ENCODE data around the gene SPTLC1.
A peak's percentile ranks its signal among the peaks of the same experiment; 100 is the strongest.
"Not testable (repeated sequence)": the region's sequence is repeated elsewhere in the genome, so short reads cannot be mapped to it uniquely, and the experiment has no call there.

Gene SPTLC1

GRCh38 chr9:92140074-92140753 is 25.0 kb upstream of the SPTLC1 start:
- POLR2A ChIA-PET = no interaction called here
- DNase-seq (ENCODE audit: extremely low spot score) = peak; percentile 82
- TF ChIP-seq FOXM1 (IDR thresholded peaks at IDR 0.05; ENCODE audit: borderline replicate concordance) (no peak), TARDBP (IDR thresholded peaks at IDR 0.05) (no peak), L3MBTL2 (conservative IDR thresholded peaks at IDR 0.05) (peak; percentile 58), CTBP1 (IDR thresholded peaks at IDR 0.05; ENCODE audit: borderline replicate concordance) (no peak), ARNT (IDR thresholded peaks at IDR 0.05) (no peak), ZNF384 (IDR thresholded peaks at IDR 0.05) (no peak), SUZ12 (IDR thresholded peaks at IDR 0.05) (no peak)
- CTCF ChIA-PET = interaction anchor here (0.5 to 2.4 kb wide), 17 partner anchors 7 to 650 kb away, joined by 3 to 12 read pairs (median 3); no protein-coding TSS in a partner anchor

- CTCF ChIA-PET = interaction anchor here (0.6 to 2.4 kb wide), 12 partner anchors 9 to 652 kb away, joined by 3 to 12 read pairs (median 4); no protein-coding TSS in a partner anchor
- POLR2A ChIA-PET; DNase-seq (ENCODE audit: extremely low spot score): not testable (repeated sequence)
These were observed 23.8 kb upstream of the SPTLC1 start for GRCh38 chr9:92138960-92139540.

- CTCF ChIA-PET = interaction anchor here (0.6 to 2.4 kb wide), 12 partner anchors 9 to 652 kb away, joined by 3 to 12 read pairs (median 3); no protein-coding TSS in a partner anchor
- TF ChIP-seq NFRKB (IDR thresholded peaks at IDR 0.05) (no peak), FOXK2 (IDR thresholded peaks at IDR 0.05) (no peak), L3MBTL2 (conservative IDR thresholded peaks at IDR 0.05) (no peak), PKNOX1 (IDR thresholded peaks at IDR 0.05) (no peak), CTBP1 (IDR thresholded peaks at IDR 0.05; ENCODE audit: borderline replicate concordance) (no peak), ARNT (IDR thresholded peaks at IDR 0.05) (no peak), SUZ12 (IDR thresholded peaks at IDR 0.05) (no peak), TARDBP (IDR thresholded peaks at IDR 0.05) (no peak), ELF4 (IDR thresholded peaks at IDR 0.05) (no peak), FOXA1 (IDR thresholded peaks at IDR 0.05) (no peak), LEF1 (IDR thresholded peaks at IDR 0.05; ENCODE audit: borderline replicate concordance) (no peak), BHLHE40 (IDR thresholded peaks at IDR 0.05; ENCODE audit: borderline replicate concordance) (no peak), SP1 (IDR thresholded peaks at IDR 0.05) (no peak), FOXM1 (IDR thresholded peaks at IDR 0.05; ENCODE audit: borderline replicate concordance) (no peak), ZNF384 (IDR thresholded peaks at IDR 0.05) (no peak), HDGF (IDR thresholded peaks at IDR 0.05; ENCODE audit: borderline replicate concordance) (no peak)
- POLR2A ChIA-PET = no interaction called here
- peak; percentile 67 for DNase-seq (ENCODE audit: extremely low spot score)
These were observed 23.1 kb upstream of the SPTLC1 start for GRCh38 chr9:92138157-92138959.

- CTCF ChIA-PET = interaction anchor here (1.0 kb wide), 1 partner anchor 13 kb away, joined by 3 read pairs; no protein-coding TSS in a partner anchor
- no peak for TF ChIP-seq FOXM1 (IDR thresholded peaks at IDR 0.05; ENCODE audit: borderline replicate concordance)
- no peak for TF ChIP-seq ZNF384 (IDR thresholded peaks at IDR 0.05)
- TF ChIP-seq SP1 (IDR thresholded peaks at IDR 0.05) = no peak
- no peak for TF ChIP-seq CTBP1 (IDR thresholded peaks at IDR 0.05; ENCODE audit: borderline replicate concordance)
- TF ChIP-seq ARNT (IDR thresholded peaks at IDR 0.05) = no peak
- TF ChIP-seq TARDBP (IDR thresholded peaks at IDR 0.05) = no peak
- no peak for DNase-seq (ENCODE audit: extremely low spot score)
- POLR2A ChIA-PET = no interaction called here
These were observed 21.1 kb upstream of the SPTLC1 start for GRCh38 chr9:92136184-92136858.

- no peak for DNase-seq (ENCODE audit: extremely low spot score)
- CTCF ChIA-PET = interaction anchor here (0.6 kb wide), 1 partner anchor 467 kb away, joined by 4 read pairs; no protein-coding TSS in a partner anchor
- TF ChIP-seq SP1 (IDR thresholded peaks at IDR 0.05) (no peak), L3MBTL2 (conservative IDR thresholded peaks at IDR 0.05) (no peak), BHLHE40 (IDR thresholded peaks at IDR 0.05; ENCODE audit: borderline replicate concordance) (no peak)
- POLR2A ChIA-PET = no interaction called here
These were observed 20.4 kb upstream of the SPTLC1 start for GRCh38 chr9:92135576-92135975.

- POLR2A ChIA-PET = no interaction called here
These were observed 18.9 kb upstream of the SPTLC1 start for GRCh38 chr9:92133949-92134604.

GRCh38 chr9:92132913-92133312 is 17.7 kb upstream of the SPTLC1 start:
- CTCF ChIA-PET; DNase-seq (ENCODE audit: extremely low spot score); POLR2A ChIA-PET: not testable (repeated sequence)

More at GRCh38 chr9:92133949-92134604, 18.9 kb upstream of the SPTLC1 start:
- TF ChIP-seq TARDBP (IDR thresholded peaks at IDR 0.05) (no peak), SUZ12 (IDR thresholded peaks at IDR 0.05) (no peak), ZNF384 (IDR thresholded peaks at IDR 0.05) (no peak), FOXK2 (IDR thresholded peaks at IDR 0.05) (no peak), L3MBTL2 (conservative IDR thresholded peaks at IDR 0.05) (no peak), FOXM1 (IDR thresholded peaks at IDR 0.05; ENCODE audit: borderline replicate concordance) (no peak)
- peak; percentile 84 for DNase-seq (ENCODE audit: extremely low spot score)
- CTCF ChIA-PET = no interaction called here
